K562 (cell line): ENCODE results near the gene YBX2. TPM values are rescaled to one million over a fixed set of nuclear protein-coding genes. Genes with fewer than 3 reads are reported as not detected.

Experiments
- ATAC-seq: fragments of 200-7000 bp; cut with Tn5 transposase; 3 replicates; pipeline ENCODE4 v1.9.1; 2020; ENCODE audit warnings: moderate library complexity
- BruUV-seq: library from RNA; stranded (reverse); fragments of 400-500 nt; replicated peaks from 2 replicates; lab custom pipeline; 2021; lab: Mats Ljungman, UMichigan
- CTCF ChIA-PET: fragments of 300-600 bp; formaldehyde crosslinking; extraction: SDS; loops from one replicate; lab custom pipeline; 2021; ENCODE audit warnings: low intra/inter-chr PET ratio; lab: Yijun Ruan, JAX
- POLR2A ChIA-PET: fragments of 300-600, 350-650 bp; sonication (Branson Sonifier 250); formaldehyde crosslinking; extraction: SDS; loops from one replicate; lab custom pipeline; 2021; ENCODE audit warnings: antibody characterized with exemption, inconsistent platforms; lab: Yijun Ruan, JAX
- DNase-seq, 4 experiments: peaks; one replicate each; pipeline versions ENCODE4 v3.0.0 to v3.0.0-alpha.2; 2011 to 2018; ENCODE audit warnings: low spot score in 3 of 4, mixed read lengths in 3 of 4; ENCODE audit errors: extremely low read depth in 1 of 4
- FAIRE-seq: peaks from 2 replicates; lab custom pipeline; 2011; peaks lifted over from hg19 to GRCh38; lab: Jason Lieb, UNC
- H2AFZ ChIP-seq: 2 replicates; pipeline ENCODE4 v1.6.0; 2011; ENCODE audit warnings: low read depth, low read length, control low read depth, inconsistent platforms
- H3K27ac ChIP-seq: fragments of 200-600 bp; 3 replicates; pipeline ENCODE4 v1.8.0; 2011; ENCODE audit warnings: low read depth, mild to moderate bottlenecking, control low read depth, inconsistent platforms, low read length, moderate library complexity, mixed read lengths; ENCODE audit errors: extremely low read depth
- H3K27me3 ChIP-seq, 2 experiments: fragments of 300-600 bp in 1 of 2; 2 replicates in 1 of 2; 3 replicates in 1 of 2; pipeline versions ENCODE4 v1.6.0 to v1.8.0; 2011; ENCODE audit warnings: inconsistent platforms in 2 of 2, low read length in 2 of 2, mild to moderate bottlenecking in 1 of 2, mixed read lengths in 1 of 2, moderate library complexity in 1 of 2; ENCODE audit not compliant: control insufficient read depth in 2 of 2, insufficient read depth in 2 of 2
- H3K36me3 ChIP-seq: fragments of 300-600 bp; 3 replicates; pipeline ENCODE4 v1.8.0; 2011; ENCODE audit warnings: mild to moderate bottlenecking, low read length, inconsistent platforms; ENCODE audit not compliant: control insufficient read depth, insufficient read depth
- H3K4me1 ChIP-seq, 2 experiments: fragments of 200-600 bp in 1 of 2; replicated peaks in 1 of 2; 2 replicates in 1 of 2; 3 replicates in 1 of 2; pipeline versions ENCODE4 v1.5.1 to v1.8.0; 2011; ENCODE audit warnings: inconsistent platforms in 2 of 2, low read length in 2 of 2, mild to moderate bottlenecking in 1 of 2, mixed read lengths in 1 of 2, moderate library complexity in 1 of 2; ENCODE audit not compliant: control insufficient read depth in 2 of 2, insufficient read depth in 2 of 2
- H3K4me2 ChIP-seq: 2 replicates; pipeline ENCODE4 v1.6.1; 2011; ENCODE audit warnings: low read length, control low read depth, inconsistent platforms, mixed read lengths; ENCODE audit not compliant: insufficient read depth
- H3K4me3 ChIP-seq: fragments of 200-600 bp; sonication (generic), shearing (Covaris generic); 2 replicates; pipeline ENCODE4 v1.5.1; 2016; ENCODE audit warnings: control low read depth, inconsistent platforms
- H3K79me2 ChIP-seq: fragments of 200-600 bp; 3 replicates; pipeline ENCODE4 v1.8.0; 2011; ENCODE audit warnings: low read length, inconsistent platforms; ENCODE audit not compliant: control insufficient read depth, insufficient read depth
- H3K9ac ChIP-seq, 2 experiments: 2 replicates each; pipeline versions ENCODE4 v1.6.0 to v1.6.1; 2011; ENCODE audit warnings: low read depth in 2 of 2, low read length in 2 of 2, control low read depth in 1 of 2, inconsistent platforms in 1 of 2, mild to moderate bottlenecking in 1 of 2, mixed read lengths in 1 of 2; ENCODE audit not compliant: insufficient read depth in 1 of 2
- H3K9me1 ChIP-seq: one replicate; pipeline ENCODE4 v1.6.0; 2011; ENCODE audit warnings: inconsistent platforms, mild to moderate bottlenecking, low read length, moderate library complexity; ENCODE audit not compliant: control insufficient read depth, insufficient read depth
- H3K9me3 ChIP-seq: replicated peaks from 2 replicates; pipeline ENCODE4 v1.5.1; 2011; ENCODE audit warnings: low read depth, low read length, inconsistent platforms; ENCODE audit not compliant: control insufficient read depth, insufficient read depth
- H4K20me1 ChIP-seq: replicated peaks from 2 replicates; pipeline ENCODE4 v1.6.1; 2011; ENCODE audit warnings: low read length, inconsistent platforms, mixed read lengths; ENCODE audit not compliant: control insufficient read depth, insufficient read depth
- CBX2 ChIP-seq: fragments of 200-600 bp; sonication (generic); IDR thresholded peaks from one replicate; pipeline ENCODE4 v1.6.1; 2012; ENCODE audit warnings: mild to moderate bottlenecking, low read length, inconsistent platforms; ENCODE audit not compliant: insufficient read depth, poor library complexity, severe bottlenecking
- CREB1 ChIP-seq, 2 experiments: sonication (generic) in 1 of 2; formaldehyde crosslinking in 1 of 2; IDR thresholded peaks; 2 replicates each; pipeline versions ENCODE4 v1.6.1 to v1.8.0; 2012 to 2022; ENCODE audit warnings: inconsistent platforms in 1 of 2, mild to moderate bottlenecking in 1 of 2, missing genetic modification reagents in 1 of 2, moderate library complexity in 1 of 2
- ETV5 ChIP-seq: sonication (generic); formaldehyde crosslinking; IDR thresholded peaks from 2 replicates; pipeline ENCODE4 v1.4.0; 2020; ENCODE audit warnings: low read depth, mild to moderate bottlenecking, missing genetic modification reagents
- RBM15 ChIP-seq: fragments of 200-400 bp; formaldehyde crosslinking; IDR thresholded peaks from 2 replicates; pipeline ENCODE4 v1.6.1; 2018; ENCODE audit warnings: mild to moderate bottlenecking, low read length, moderate library complexity; ENCODE audit not compliant: insufficient read depth
- SMARCA5 ChIP-seq: fragments of 450-650 bp; IDR thresholded peaks from 2 replicates; pipeline ENCODE4 v1.6.1; 2016
- SRSF1 ChIP-seq: fragments of 200-400 bp; formaldehyde crosslinking; IDR thresholded peaks from 2 replicates; pipeline ENCODE4 v1.6.1; 2017; ENCODE audit warnings: mild to moderate bottlenecking, low read depth, low read length, moderate library complexity
- ZFP1 ChIP-seq: fragments of 450-650 bp; formaldehyde crosslinking; IDR thresholded peaks from 2 replicates; pipeline ENCODE4 v1.4.0; 2020; ENCODE audit warnings: mild to moderate bottlenecking, mixed read lengths
- ZNF507 ChIP-seq: conservative IDR thresholded peaks from 2 replicates; pipeline ENCODE4 v1.6.1; 2017; ENCODE audit warnings: missing genetic modification characterization, missing compliant biosample characterization
- ZNF561 ChIP-seq: fragments of 450-650 bp; formaldehyde crosslinking; conservative IDR thresholded peaks from 2 replicates; pipeline ENCODE4 v1.4.0; 2020; ENCODE audit warnings: mild to moderate bottlenecking, moderate library complexity
- WGBS: fragments of 100-300 bp; shearing (Covaris generic); methylation state at CpG from one replicate; pipeline ENCODE4 v1.1.6; 2016; ENCODE audit warnings: low coverage, mixed read lengths; ENCODE audit not compliant: insufficient coverage; ENCODE audit errors: missing lambda C conversion rate; 5-methylcytosine and 5-hydroxymethylcytosine counted together
- in situ Hi-C: fragments of 300-500 bp; cut with MboI; formaldehyde crosslinking; loops from 4 replicates; pipeline ENCODE4 v1.15.0; 2018; ENCODE audit warnings: inconsistent platforms, mixed read lengths
- intact Hi-C: fragments of 100-400 bp; cut with micrococcal nuclease; formaldehyde crosslinking; loops from 2 replicates; pipeline ENCODE4 v1.14.2; 2022
- polyA plus RNA-seq, 8 experiments: library from polyadenylated mRNA; depleted of rRNA in 4 of 8; stranded (reverse) in 5 of 8; unstranded in 3 of 8; fragments of >200 nt; fragmentation: Nextera tagmentation in 2 of 8; fragmentation: Illumina TruSeq in 1 of 8; extraction: Ambion mirVana in 2 of 8; extraction: Trizol in 1 of 8; gene quantifications; 2 replicates each; pipeline versions ENCODE4 v1.2.1 to v1.2.3, GENCODE V29; 2011 to 2014; ENCODE audit warnings: inconsistent platforms in 1 of 8, missing spikeins in 1 of 8
- total RNA-seq, 7 experiments: library from RNA; depleted of rRNA in 6 of 7; stranded (reverse); fragments of >200 nt in 6 of 7; fragmentation: Illumina TruSeq in 2 of 7; extraction: Trizol in 2 of 7; gene quantifications; 2 replicates each; pipeline versions ENCODE4 v1.2.1 to v1.2.3, GENCODE V29; 2011 to 2021; ENCODE audit warnings: low replicate concordance in 1 of 7
- TF ChIP-seq, protein P1 (sequence below): sonication (generic); formaldehyde crosslinking; IDR thresholded peaks from 2 replicates; pipeline ENCODE4 v1.8.0; 2022; ENCODE audit warnings: mild to moderate bottlenecking, missing genetic modification reagents
- TF ChIP-seq, protein P2 (sequence below): fragments of 250-450 bp; sonication (Bioruptor Pico); IDR thresholded peaks from 2 replicates; pipeline ENCODE4 v1.4.0; 2020; ENCODE audit warnings: mild to moderate bottlenecking, moderate library complexity
- TF ChIP-seq, protein P3 (sequence below): fragments of 450-650 bp; IDR thresholded peaks from 2 replicates; pipeline ENCODE4 v1.6.1; 2016; ENCODE audit warnings: missing biosample characterization, missing genetic modification characterization
- TF ChIP-seq, protein P4 (sequence below), 2 experiments: IDR thresholded peaks in 1 of 2; conservative IDR thresholded peaks in 1 of 2; 2 replicates each; pipeline ENCODE4 v1.6.1; 2016; ENCODE audit warnings: low read depth in 2 of 2, mild to moderate bottlenecking in 1 of 2, missing compliant biosample characterization in 1 of 2, missing genetic modification characterization in 1 of 2, moderate library complexity in 1 of 2

YBX2 gene
- total and polyA plus RNA-seq, 9 of the 15 experiments (the other 6 are each of a cell fraction or from before 2014, with no cell fraction given) = 0.03 to 0.59 (median 0.27) TPM; not detected in 6

DNA sequence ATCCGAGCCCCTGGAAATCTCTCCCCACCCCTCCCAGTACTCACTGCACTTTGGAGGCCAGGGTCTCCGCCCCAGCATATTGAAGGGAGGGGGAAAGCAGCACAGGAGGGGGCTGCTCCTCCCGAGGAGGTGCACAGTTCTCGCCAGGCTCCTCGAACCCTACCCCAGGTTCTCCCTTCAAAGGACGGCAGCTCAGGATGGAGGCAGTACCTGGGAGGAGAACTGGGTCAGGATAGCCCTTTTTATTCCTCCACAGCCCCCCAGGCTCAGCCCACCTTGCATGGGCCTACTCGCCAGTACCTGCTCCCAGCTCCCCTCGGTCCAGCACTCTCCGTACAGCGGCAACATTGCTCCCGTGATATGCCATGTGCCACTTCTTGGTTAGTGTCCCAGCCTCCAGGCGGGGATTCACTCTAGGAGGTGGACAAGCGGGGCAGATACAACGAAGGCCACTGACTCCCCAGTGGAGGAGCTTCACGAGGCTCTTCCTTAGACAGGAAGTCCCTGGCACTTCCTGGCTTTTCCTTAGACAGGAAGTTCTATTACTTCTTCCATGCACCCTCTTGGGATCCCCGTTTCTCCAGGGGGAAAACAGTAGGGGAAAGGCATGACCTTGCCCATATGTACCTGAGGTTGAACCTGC lies 22.8 kb upstream of the YBX2 start:
- BruUV-seq = no TSS peak
- Histone ChIP-seq H3K9ac (no peak overlapping the region), H3K4me1 (peaks cover 5 to 26% of the 10 kb centered on the region in 2 experiments; a peak in 3 of 5 replicates), H3K4me2 (no peak overlapping the region), H3K79me2 (peaks cover 11% of the 10 kb centered on the region), H3K27me3 (no peaks in the 10 kb centered on the region), H3K9me3 (no peaks in the 10 kb centered on the region), H3K36me3 (peaks cover 73% of the 10 kb centered on the region; the same call in 2 of the 3 replicates), H3K9me1 (peaks cover 3% of the 10 kb centered on the region), H3K27ac (no peak overlapping the region), H4K20me1 (peaks cover 5% of the 10 kb centered on the region), H3K4me3 (no peak overlapping the region), H2AFZ (no peak overlapping the region)
- in situ Hi-C loops (no loop called here), intact Hi-C loops (no loop called here)
- CTCF ChIA-PET = no interaction called here
- no peak for FAIRE-seq
- no peak for DNase-seq
- POLR2A ChIA-PET = interaction anchor here (0.6 to 0.8 kb wide), 3 partner anchors 8 to 168 kb away, joined by 3 read pairs; no protein-coding TSS in a partner anchor
- ATAC-seq = no peak
- 92% methylated on average over 11 of the region's 16 CpGs for WGBS
- no peak for TF ChIP-seq RBM15
- TF ChIP-seq, protein P1, sequence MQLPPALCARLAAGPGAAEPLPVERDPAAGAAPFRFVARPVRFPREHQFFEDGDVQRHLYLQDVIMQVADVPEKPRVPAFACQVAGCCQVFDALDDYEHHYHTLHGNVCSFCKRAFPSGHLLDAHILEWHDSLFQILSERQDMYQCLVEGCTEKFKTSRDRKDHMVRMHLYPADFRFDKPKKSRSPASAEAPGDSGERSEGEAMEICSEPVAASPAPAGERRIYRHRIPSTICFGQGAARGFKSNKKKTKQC (CRISPR knock-in tag) = no peak
- no peak for TF ChIP-seq ETV5 (CRISPR knock-in tag)
- TF ChIP-seq, protein P2, sequence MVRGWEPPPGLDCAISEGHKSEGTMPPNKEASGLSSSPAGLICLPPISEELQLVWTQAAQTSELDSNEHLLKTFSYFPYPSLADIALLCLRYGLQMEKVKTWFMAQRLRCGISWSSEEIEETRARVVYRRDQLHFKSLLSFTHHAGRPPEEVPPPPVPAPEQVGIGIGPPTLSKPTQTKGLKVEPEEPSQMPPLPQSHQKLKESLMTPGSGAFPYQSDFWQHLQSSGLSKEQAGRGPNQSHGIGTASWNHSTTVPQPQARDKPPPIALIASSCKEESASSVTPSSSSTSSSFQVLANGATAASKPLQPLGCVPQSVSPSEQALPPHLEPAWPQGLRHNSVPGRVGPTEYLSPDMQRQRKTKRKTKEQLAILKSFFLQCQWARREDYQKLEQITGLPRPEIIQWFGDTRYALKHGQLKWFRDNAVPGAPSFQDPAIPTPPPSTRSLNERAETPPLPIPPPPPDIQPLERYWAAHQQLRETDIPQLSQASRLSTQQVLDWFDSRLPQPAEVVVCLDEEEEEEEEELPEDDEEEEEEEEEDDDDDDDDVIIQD (CRISPR knock-in tag) = no peak
- TF ChIP-seq, protein P3, sequence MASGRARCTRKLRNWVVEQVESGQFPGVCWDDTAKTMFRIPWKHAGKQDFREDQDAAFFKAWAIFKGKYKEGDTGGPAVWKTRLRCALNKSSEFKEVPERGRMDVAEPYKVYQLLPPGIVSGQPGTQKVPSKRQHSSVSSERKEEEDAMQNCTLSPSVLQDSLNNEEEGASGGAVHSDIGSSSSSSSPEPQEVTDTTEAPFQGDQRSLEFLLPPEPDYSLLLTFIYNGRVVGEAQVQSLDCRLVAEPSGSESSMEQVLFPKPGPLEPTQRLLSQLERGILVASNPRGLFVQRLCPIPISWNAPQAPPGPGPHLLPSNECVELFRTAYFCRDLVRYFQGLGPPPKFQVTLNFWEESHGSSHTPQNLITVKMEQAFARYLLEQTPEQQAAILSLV (tag) = no peak
- TF ChIP-seq SMARCA5 = no peak
- TF ChIP-seq ZNF561 = no peak
- TF ChIP-seq SRSF1 = no peak
- TF ChIP-seq ZFP1 (CRISPR knock-in tag) = no peak
- TF ChIP-seq CBX2 = no peak
- no peak for TF ChIP-seq CREB1 (IDR thresholded peaks at IDR 0.05)
- no peak for TF ChIP-seq CREB1 (CRISPR knock-in tag; IDR thresholded peaks at IDR 0.05)
- TF ChIP-seq, protein P4, sequence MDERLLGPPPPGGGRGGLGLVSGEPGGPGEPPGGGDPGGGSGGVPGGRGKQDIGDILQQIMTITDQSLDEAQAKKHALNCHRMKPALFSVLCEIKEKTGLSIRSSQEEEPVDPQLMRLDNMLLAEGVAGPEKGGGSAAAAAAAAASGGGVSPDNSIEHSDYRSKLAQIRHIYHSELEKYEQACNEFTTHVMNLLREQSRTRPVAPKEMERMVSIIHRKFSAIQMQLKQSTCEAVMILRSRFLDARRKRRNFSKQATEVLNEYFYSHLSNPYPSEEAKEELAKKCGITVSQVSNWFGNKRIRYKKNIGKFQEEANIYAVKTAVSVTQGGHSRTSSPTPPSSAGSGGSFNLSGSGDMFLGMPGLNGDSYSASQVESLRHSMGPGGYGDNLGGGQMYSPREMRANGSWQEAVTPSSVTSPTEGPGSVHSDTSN (CRISPR knock-in tag; IDR thresholded peaks at IDR 0.05; ENCODE audit: low read depth) = no peak
- TF ChIP-seq, protein P4 (tag; conservative IDR thresholded peaks at IDR 0.05; ENCODE audit: low read depth) = no peak
- no peak for TF ChIP-seq ZNF507 (tag)
